GM23338 (cell line): ENCODE measurements around the gene TPRG1.

ENCODE experiments used
- CTCF ChIP-seq, 2 experiments: fragments of 200-600 bp in 1 of 2; sonication (generic) in 1 of 2; conservative IDR thresholded peaks; 2 replicates each; pipeline versions ENCODE4 v1.5.1 to v1.6.1; 2016 to 2017; ENCODE audit warnings: antibody characterized with exemption in 2 of 2, low read depth in 2 of 2, mild to moderate bottlenecking in 2 of 2, moderate library complexity in 1 of 2
- POLR2AphosphoS5 ChIP-seq: IDR thresholded peaks from 2 replicates; pipeline ENCODE4 v1.6.1; 2016; ENCODE audit warnings: antibody characterized with exemption, low read depth

GRCh38 chr3:189236352-189236751, 64.6 kb downstream of the TPRG1 start:
- TF ChIP-seq CTCF (conservative IDR thresholded peaks at IDR 0.05; ENCODE audit: low read depth in 2 of 2) (no peak), POLR2AphosphoS5 (no peak)
